Ureter (tissue), 1 donor: ENCODE measurements around the gene SUPT7L. TPM values are rescaled to one million over a fixed set of nuclear protein-coding genes. Genes with fewer than 3 reads are reported as not detected.
A peak's percentile ranks its signal among the peaks of the same experiment; 100 is the strongest.

Source experiments
- DNase-seq: peaks from one replicate; pipeline ENCODE4 v3.0.0-alpha.2; 2020; ENCODE audit warnings: low spot score
- total RNA-seq: library from RNA; stranded (reverse); gene quantifications from one replicate; pipeline ENCODE4 v1.2.4, GENCODE V29; 2023
- donor health status: DM: yes; HTN: yes; CAD: no.

The SUPT7L gene, protein sequence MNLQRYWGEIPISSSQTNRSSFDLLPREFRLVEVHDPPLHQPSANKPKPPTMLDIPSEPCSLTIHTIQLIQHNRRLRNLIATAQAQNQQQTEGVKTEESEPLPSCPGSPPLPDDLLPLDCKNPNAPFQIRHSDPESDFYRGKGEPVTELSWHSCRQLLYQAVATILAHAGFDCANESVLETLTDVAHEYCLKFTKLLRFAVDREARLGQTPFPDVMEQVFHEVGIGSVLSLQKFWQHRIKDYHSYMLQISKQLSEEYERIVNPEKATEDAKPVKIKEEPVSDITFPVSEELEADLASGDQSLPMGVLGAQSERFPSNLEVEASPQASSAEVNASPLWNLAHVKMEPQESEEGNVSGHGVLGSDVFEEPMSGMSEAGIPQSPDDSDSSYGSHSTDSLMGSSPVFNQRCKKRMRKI
- 33.7 TPM for total RNA-seq

GRCh38 chr2:27663285-27664153, at the start of gene SUPT7L, which contains the start of gene SLC4A1AP:
Gene SUPT7L, minus strand, starts transcription at chr2:27663614. Its CDS starts 1,422 bp downstream, at chr2:27662192.
Gene SLC4A1AP, plus strand, starts transcription at chr2:27663889. Its CDS starts 26 bp downstream, at chr2:27663915.
- DNase-seq: peak; percentile 67

GRCh38 chr2:27713201-27713600, 49.8 kb upstream of the SUPT7L start:
- no peak for DNase-seq

- DNase-seq: no peak
These were observed 49.1 kb upstream of the SUPT7L start for GRCh38 chr2:27712522-27712921.

DNA sequence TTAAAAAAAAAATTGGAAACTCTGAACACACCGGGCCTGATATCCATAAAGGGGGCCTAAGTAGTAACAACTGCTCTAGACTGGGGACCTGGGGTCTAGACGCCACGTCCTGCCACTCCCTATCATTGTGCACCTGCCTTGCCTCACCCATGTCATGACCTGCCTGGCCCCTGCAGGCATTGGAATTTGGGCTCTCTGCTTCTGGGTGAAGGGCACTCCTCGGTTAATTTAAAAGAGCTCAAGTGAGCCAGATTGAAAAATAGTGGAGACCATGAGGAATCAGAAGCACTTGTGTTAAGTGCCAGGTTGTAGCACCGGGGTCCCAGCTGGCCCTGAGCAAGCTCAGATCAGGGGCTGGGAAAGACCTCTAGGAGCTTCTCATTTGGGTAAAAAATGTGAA, 48.4 kb upstream of the SUPT7L start:
- DNase-seq: no peak

GRCh38 chr2:27710640-27711430, 47.4 kb upstream of the SUPT7L start:
- no peak for DNase-seq

DNA sequence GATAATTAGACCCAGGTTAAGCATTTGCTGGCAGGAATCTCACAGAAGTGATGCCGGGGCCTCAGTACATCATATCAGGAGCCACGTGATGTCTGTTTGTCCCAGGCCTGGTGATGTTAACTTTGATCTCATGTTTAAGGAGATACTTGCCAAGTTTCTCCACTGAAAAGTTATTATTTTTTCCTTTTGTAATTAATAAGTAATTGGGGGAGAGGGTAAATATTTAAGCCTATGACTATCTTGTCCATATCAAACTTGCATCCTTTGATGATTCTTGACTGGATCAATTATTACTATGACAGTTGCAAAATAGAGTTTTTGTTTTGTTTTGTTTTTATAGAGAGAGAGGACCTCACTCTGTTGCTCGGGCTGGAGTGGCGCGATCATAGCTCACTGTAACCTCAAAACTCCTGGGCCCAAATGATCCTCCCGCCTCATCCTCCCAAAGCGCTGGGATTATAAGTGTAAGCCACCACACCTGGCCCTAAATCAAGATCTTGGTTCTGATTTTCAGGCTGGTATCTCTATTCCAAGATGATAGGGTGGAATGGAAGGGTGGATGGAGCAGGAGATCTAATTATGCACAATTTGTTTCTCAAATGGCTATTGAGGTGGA, 46.7 kb upstream of the SUPT7L start:
- no peak for DNase-seq

DNA sequence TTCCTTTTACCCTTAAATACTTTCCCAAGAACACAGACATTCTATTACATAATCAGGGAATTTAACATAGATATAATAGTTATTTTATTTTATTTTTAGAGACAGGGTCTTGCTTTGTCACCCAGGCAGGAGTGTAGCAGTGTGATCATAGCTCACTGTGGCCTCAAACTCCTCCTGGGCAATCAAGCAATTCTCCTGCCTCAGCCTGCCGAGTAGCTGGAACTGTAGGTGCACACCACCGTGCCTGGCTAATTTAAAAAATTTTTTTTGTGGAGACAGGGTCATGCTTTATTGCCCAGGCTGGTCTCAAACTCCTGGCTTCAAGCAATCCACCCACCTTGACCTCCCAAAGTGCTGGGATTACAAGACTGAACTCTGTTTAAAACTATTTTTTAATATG, 45.9 kb upstream of the SUPT7L start:
- no peak for DNase-seq

DNA sequence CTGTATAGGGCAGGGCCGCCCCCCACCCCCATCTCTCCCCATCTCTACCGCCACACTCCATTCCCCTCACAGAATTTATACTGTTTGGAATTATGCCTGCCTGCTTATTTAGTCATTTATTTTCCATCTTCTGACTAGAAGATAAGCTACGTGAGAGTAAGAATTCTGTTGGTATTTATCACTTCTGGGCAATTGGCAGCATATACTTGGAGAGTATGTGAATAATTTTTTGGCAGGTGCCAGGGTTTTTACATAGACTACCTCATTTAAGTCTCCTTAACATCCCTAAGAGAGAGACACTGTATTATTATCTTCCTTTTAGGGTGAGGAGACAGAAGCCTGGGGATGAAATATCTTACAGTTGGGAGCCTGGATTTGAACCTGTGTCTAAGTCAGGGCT, 45.3 kb upstream of the SUPT7L start:
- no peak for DNase-seq

DNA sequence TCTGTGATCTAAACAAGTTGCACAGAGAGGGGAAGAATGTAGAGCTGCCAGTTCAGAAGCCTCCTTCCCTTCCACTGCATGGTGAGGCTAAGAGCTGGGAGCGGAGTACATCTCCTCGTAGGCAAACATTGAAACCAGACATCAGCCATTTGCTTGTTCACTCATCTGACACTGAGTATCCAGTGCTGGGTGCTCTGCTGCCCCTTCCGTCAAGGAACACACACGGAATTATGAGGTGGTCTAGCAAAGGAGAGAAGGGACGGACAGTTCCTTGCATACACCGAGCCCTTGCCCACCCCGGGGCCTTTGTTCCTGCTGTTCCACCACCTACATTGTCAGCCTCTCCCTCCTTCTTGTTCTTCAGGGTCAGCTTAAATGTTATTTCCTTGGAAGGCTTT, 44.8 kb upstream of the SUPT7L start:
- no peak for DNase-seq

GRCh38 chr2:27707462-27708256, 44.2 kb upstream of the SUPT7L start:
- no peak for DNase-seq

GRCh38 chr2:27705851-27706622, 42.6 kb upstream of the SUPT7L start:
- peak; percentile 79 for DNase-seq

DNA sequence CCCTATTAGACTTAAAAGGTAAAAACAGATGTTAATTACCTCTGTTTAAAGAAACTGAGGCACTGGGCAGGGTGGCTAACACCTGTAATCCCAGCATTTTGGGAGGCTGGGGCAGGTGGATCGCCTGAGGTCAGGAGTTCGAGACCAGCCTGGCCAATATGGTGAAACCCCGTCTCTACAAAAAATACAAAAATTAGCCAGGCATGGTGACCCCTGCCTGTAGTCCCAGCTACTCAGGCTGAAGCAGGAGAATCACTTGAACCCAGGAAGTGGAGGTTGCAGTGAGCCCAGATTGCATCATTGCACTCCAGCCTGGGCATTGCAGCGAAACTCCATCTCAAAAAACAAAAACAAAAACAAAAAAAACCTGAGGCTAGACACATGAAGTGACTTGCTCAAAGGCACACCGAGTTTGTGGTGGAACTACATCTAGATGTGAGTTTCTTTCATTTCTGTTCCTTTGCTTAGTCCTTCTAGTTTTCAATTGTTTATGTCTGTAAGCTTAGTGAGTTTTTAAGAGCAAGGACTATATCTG, 41.0 kb upstream of the SUPT7L start:
- DNase-seq: no peak

DNA sequence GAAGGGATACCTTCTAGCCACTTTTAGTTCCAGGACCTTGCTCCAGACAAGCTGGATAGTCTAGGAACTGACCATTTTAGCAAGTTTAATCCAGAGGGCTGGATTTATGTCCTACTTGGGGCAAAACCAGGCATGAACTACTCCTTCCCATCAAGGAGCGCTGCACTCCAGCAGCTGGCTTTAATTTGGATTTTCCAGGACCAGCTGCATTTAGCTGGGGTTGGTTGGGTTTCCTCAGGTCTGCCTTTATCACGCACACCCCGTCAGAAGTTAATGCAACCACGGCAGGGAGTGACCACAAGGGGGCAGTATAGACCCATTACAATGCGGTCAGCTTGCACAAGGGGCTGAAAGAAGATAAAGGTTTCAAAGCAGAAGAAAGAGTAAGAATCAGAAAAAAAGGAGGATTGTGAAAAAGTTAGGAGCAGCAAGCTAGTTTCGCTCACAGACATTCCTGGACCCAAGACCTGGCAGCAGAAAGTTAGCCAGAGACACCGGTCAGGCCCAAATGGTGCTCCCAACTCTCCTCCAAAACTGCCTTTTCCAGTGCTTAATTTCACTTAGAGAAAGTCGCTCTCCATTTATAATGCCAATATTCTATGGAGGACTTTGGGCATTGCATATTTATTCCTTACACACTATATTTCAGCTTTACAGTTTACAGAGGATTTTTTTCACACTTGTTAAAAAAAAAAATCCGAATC, 40.4 kb upstream of the SUPT7L start:
- peak; percentile 91 for DNase-seq

DNA sequence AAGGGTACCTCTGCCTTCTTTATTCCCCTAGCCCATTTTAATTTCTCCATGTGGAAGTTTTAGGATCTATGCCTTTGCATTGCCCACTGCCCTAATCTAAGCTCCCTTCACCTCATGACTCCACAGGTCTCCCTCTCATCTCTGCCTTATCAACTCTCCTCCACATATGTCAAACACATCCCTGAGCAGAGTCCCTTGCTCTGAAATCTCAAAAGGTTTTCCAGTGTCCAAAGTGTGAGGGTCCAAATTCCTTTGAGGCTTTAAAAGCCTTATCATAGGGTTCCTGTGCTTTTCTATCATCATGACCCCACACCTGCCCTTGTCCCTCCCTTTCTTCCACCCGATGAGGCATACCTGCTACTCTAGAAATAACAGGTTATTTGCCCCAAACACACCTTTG, 38.9 kb upstream of the SUPT7L start:
- DNase-seq: no peak

DNA sequence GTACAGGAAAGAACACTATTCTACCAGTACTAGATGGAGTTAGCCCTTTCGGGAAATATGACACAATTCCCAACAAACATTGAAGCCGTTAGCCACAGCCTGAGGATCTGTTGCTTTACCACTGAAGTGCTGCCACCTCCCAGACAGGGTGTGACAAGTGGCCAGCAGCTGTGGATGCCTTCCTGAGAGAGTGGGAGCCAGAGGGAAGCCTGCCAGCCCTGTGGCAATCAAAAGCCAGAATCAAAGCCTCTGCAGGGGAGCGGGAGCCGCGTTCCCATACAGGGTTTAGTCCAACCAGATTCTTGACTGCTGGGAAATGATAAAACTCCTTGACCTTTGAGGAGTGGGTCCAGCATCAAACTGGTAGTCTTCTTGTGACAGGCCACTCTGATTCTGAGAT, 38.3 kb upstream of the SUPT7L start:
- no peak for DNase-seq

GRCh38 chr2:27697660-27698059, 34.2 kb upstream of the SUPT7L start:
- no peak for DNase-seq

GRCh38 chr2:27690052-27690451, 26.6 kb upstream of the SUPT7L start:
- no peak for DNase-seq

DNA sequence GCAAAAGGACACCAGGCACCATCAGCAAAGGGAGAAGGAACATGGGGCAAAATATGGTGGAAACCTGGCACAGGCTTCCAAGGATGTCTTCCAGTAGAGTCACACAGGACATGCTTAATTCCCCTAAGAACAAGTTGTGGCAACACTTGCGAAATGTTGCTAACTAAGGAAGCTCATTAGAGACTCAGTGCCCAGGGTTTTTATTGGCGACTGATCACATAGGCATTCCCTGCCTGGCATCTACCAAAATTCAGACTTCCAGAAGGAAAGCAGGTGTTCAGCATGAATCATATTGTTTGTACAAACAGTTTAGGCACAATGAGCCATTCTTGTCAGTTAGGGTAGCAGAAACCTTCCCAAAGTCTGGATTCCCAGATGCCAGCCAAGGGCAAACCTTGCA, 26.0 kb upstream of the SUPT7L start:
- no peak for DNase-seq

GRCh38 chr2:27687232-27687631, 23.8 kb upstream of the SUPT7L start:
- no peak for DNase-seq
